ENCODE measurements around the gene DAW1.

- TF ChIP-seq CTCF (IDR thresholded peaks at IDR 0.05) (no peak), POLR2A (IDR thresholded peaks at IDR 0.05) (no peak)
These were observed 23.3 kb upstream of the DAW1 start for GRCh38 chr2:227848146-227848545.

Measured in testis (tissue), 2 donors.